ENCODE measurements around the gene CEP128.

- TF ChIP-seq CTCF (IDR thresholded peaks at IDR 0.05) (no peak), POLR2A (IDR thresholded peaks at IDR 0.05; ENCODE audit: low read depth) (no peak), EP300 (IDR thresholded peaks at IDR 0.05) (no peak), POLR2AphosphoS5 (IDR thresholded peaks at IDR 0.05) (no peak)
These were observed 377.5 kb downstream of the CEP128 start for GRCh38 chr14:80564051-80564450.
